Measurements from ENCODE around the gene KIRREL3. TPM values are rescaled to one million over a fixed set of nuclear protein-coding genes. Genes with fewer than 3 reads are reported as not detected.

KIRREL3 gene
- total and polyA plus RNA-seq, 9 of the 15 experiments (the other 6 are each of a cell fraction or from before 2014, with no cell fraction given) = 0.04 to 0.10 TPM; not detected in 7

- no peak for TF ChIP-seq MGA (IDR thresholded peaks at IDR 0.05)
- TF ChIP-seq THRB (CRISPR knock-in tag; conservative IDR thresholded peaks at IDR 0.05) = no peak
- no peak for TF ChIP-seq POLR3G (IDR thresholded peaks at IDR 0.05; ENCODE audit: extremely low read depth, insufficient read length, insufficient replicate concordance)
- no peak for TF ChIP-seq CLOCK (CRISPR knock-in tag; IDR thresholded peaks at IDR 0.05; ENCODE audit: borderline replicate concordance)
- no peak for TF ChIP-seq THRAP3 (IDR thresholded peaks at IDR 0.05; ENCODE audit: borderline replicate concordance)
- no peak for TF ChIP-seq RB1 (IDR thresholded peaks at IDR 0.05; ENCODE audit: low read depth)
- peak; percentile 44; the same call in 1 of the 2 replicates for TF ChIP-seq HMBOX1 (IDR thresholded peaks at IDR 0.05)
- TF ChIP-seq HNRNPUL1 (IDR thresholded peaks at IDR 0.05; ENCODE audit: low read length) = no peak
Measured at GRCh38 chr11:126419801-126420697, 580.5 kb downstream of the KIRREL3 start (continued).

All from K562 (cell line).